IMR-90 (cell line): ENCODE data around the gene FBN1. TPM values are rescaled to one million over a fixed set of nuclear protein-coding genes. Genes with fewer than 3 reads are reported as not detected.

Experiments
- ATAC-seq: fragments of 200-7000 bp; cut with Tn5 transposase; 2 replicates; pipeline ENCODE4 v1.9.1; 2020; ENCODE audit warnings: low read depth, mild to moderate bottlenecking, moderate library complexity
- BruUV-seq: library from RNA; stranded (reverse); fragments of 400-500 nt; replicated peaks from 2 replicates; lab custom pipeline; 2021; lab: Mats Ljungman, UMichigan
- CTCF ChIA-PET: fragments of 300-600 bp; formaldehyde crosslinking; extraction: SDS; loops from one replicate; lab custom pipeline; 2021; ENCODE audit warnings: antibody characterized with exemption; lab: Yijun Ruan, JAX
- POLR2A ChIA-PET: fragments of 300-600 bp; sonication (Branson Sonifier 250); formaldehyde crosslinking; loops from one replicate; lab custom pipeline; 2022; ENCODE audit warnings: antibody characterized with exemption; ENCODE audit not compliant: unreplicated experiment; lab: Charles Lee
- DNase-seq: peaks from one replicate; pipeline ENCODE4 v3.0.0; 2013
- H2AFZ ChIP-seq: replicated peaks from 2 replicates; pipeline ENCODE3; 2013; ENCODE audit warnings: low read length, mild to moderate bottlenecking; ENCODE audit not compliant: poor library complexity
- H2AK5ac ChIP-seq: 2 replicates; pipeline ENCODE4 v1.6.1; 2013; ENCODE audit warnings: low read depth, low read length, inconsistent platforms
- H2AK9ac ChIP-seq: replicated peaks from 2 replicates; pipeline ENCODE3; 2013; ENCODE audit warnings: mild to moderate bottlenecking, low read depth, low read length, moderate library complexity; ENCODE audit not compliant: poor library complexity
- H2BK120ac ChIP-seq: 2 replicates; pipeline ENCODE4 v1.6.1; 2013; ENCODE audit warnings: low read depth, low read length, inconsistent platforms
- H2BK15ac ChIP-seq: 3 replicates; pipeline ENCODE4 v1.6.1; 2013; ENCODE audit warnings: low read depth, low read length, inconsistent platforms
- H2BK20ac ChIP-seq: 2 replicates; pipeline ENCODE4 v1.6.1; 2013; ENCODE audit warnings: low read depth, mild to moderate bottlenecking, inconsistent platforms, low read length, moderate library complexity
- H2BK5ac ChIP-seq: 2 replicates; pipeline ENCODE4 v1.6.1; 2013; ENCODE audit warnings: mild to moderate bottlenecking, low read depth, low read length, inconsistent platforms; ENCODE audit not compliant: poor library complexity, severe bottlenecking
- H3K14ac ChIP-seq: replicated peaks from 2 replicates; pipeline ENCODE4 v1.6.1; 2013; ENCODE audit warnings: low read depth, low read length, inconsistent platforms
- H3K18ac ChIP-seq: 2 replicates; pipeline ENCODE4 v1.6.1; 2013; ENCODE audit warnings: low read depth, low read length, control low read depth
- H3K23ac ChIP-seq: 2 replicates; pipeline ENCODE4 v1.6.1; 2013; ENCODE audit warnings: low read depth, low read length, inconsistent platforms
- H3K27ac ChIP-seq: 2 replicates; pipeline ENCODE4 v1.5.1; 2013; ENCODE audit warnings: mild to moderate bottlenecking, control low read depth, low read length; ENCODE audit not compliant: insufficient read depth
- H3K27me3 ChIP-seq: 2 replicates; pipeline ENCODE4 v1.6.1; 2013; ENCODE audit warnings: low read length; ENCODE audit not compliant: control insufficient read depth, insufficient read depth
- H3K36me3 ChIP-seq: 2 replicates; pipeline ENCODE4 v1.6.1; 2013; ENCODE audit warnings: low read length, mixed read lengths; ENCODE audit not compliant: control insufficient read depth, insufficient read depth
- H3K4ac ChIP-seq: 2 replicates; pipeline ENCODE4 v1.6.1; 2013; ENCODE audit warnings: low read depth, low read length, inconsistent platforms
- H3K4me1 ChIP-seq: 2 replicates; pipeline ENCODE4 v1.6.1; 2013; ENCODE audit warnings: low read length, mixed read lengths; ENCODE audit not compliant: control insufficient read depth, insufficient read depth
- H3K4me2 ChIP-seq: 2 replicates; pipeline ENCODE4 v1.6.1; 2013; ENCODE audit warnings: low read depth, mild to moderate bottlenecking, control low read depth, low read length, moderate library complexity
- H3K4me3 ChIP-seq: 2 replicates; pipeline ENCODE4 v1.5.1; 2013; ENCODE audit warnings: low read depth, mild to moderate bottlenecking, control low read depth, low read length, moderate library complexity; ENCODE audit not compliant: insufficient read depth
- H3K56ac ChIP-seq: 2 replicates; pipeline ENCODE4 v1.6.1; 2013; ENCODE audit warnings: low read length, inconsistent platforms; ENCODE audit not compliant: insufficient read depth; ENCODE audit errors: extremely low read depth
- H3K79me1 ChIP-seq, 2 experiments: 2 replicates each; pipeline ENCODE4 v1.6.1; 2013; ENCODE audit warnings: low read length in 2 of 2, inconsistent platforms in 1 of 2, low read depth in 1 of 2
- H3K9ac ChIP-seq: 2 replicates; pipeline ENCODE4 v1.6.1; 2013; ENCODE audit warnings: low read depth, low read length, control low read depth
- H3K9me1 ChIP-seq: 2 replicates; pipeline ENCODE4 v1.6.1; 2013; ENCODE audit warnings: low read length, inconsistent platforms; ENCODE audit not compliant: insufficient read depth
- H3K9me3 ChIP-seq: 2 replicates; pipeline ENCODE4 v1.6.1; 2013; ENCODE audit warnings: low read length; ENCODE audit not compliant: control insufficient read depth, insufficient read depth
- H4K20me1 ChIP-seq: 2 replicates; pipeline ENCODE4 v1.6.1; 2013; ENCODE audit warnings: low read length, inconsistent platforms; ENCODE audit not compliant: insufficient read depth
- H4K5ac ChIP-seq: 2 replicates; pipeline ENCODE4 v1.6.1; 2013; ENCODE audit warnings: mild to moderate bottlenecking, low read depth, low read length, control low read depth
- H4K8ac ChIP-seq, 2 experiments: 2 replicates each; pipeline ENCODE4 v1.6.1; 2013; ENCODE audit warnings: low read depth in 2 of 2, low read length in 2 of 2, control low read depth in 1 of 2, inconsistent platforms in 1 of 2
- H4K91ac ChIP-seq: 2 replicates; pipeline ENCODE4 v1.6.1; 2013; ENCODE audit warnings: low read depth, low read length, inconsistent platforms; ENCODE audit not compliant: insufficient read depth
- BHLHE40 ChIP-seq: fragments of 150-350 bp; IDR thresholded peaks from 2 replicates; pipeline ENCODE4 v1.6.1; 2016; ENCODE audit warnings: mild to moderate bottlenecking, low read depth, low read length
- CHD1 ChIP-seq: IDR thresholded peaks from 2 replicates; pipeline ENCODE4 v1.6.1; 2012; ENCODE audit warnings: low read depth, low read length, improper control_type of control experiment
- NFE2L2 ChIP-seq: fragments of 150-350 bp; IDR thresholded peaks from 2 replicates; pipeline ENCODE4 v1.6.1; 2016; ENCODE audit warnings: low read depth, mild to moderate bottlenecking, low read length
- POLR2A ChIP-seq: IDR thresholded peaks from 2 replicates; pipeline ENCODE4 v1.6.1; 2012; ENCODE audit warnings: mild to moderate bottlenecking, low read depth, low read length
- RCOR1 ChIP-seq: IDR thresholded peaks from 2 replicates; pipeline ENCODE4 v1.6.1; 2012; ENCODE audit warnings: mild to moderate bottlenecking, low read length, improper control_type of control experiment; ENCODE audit not compliant: insufficient replicate concordance
- WGBS, 2 experiments: methylation state at CpG; one replicate each; pipeline versions ENCODE4 v1.1.5 to v1.1.7; 2013; ENCODE audit warnings: missing lambda C conversion rate in 2 of 2; ENCODE audit not compliant: insufficient read length in 1 of 2; ENCODE audit errors: extremely low coverage in 2 of 2; 5-methylcytosine and 5-hydroxymethylcytosine counted together
- dilution Hi-C: fragments of 300-500 bp; cut with HindIII; formaldehyde crosslinking; loops from one replicate; pipeline ENCODE4 v1.14.3; 2018; ENCODE audit warnings: low sequenced_read_pairs; ENCODE audit not compliant: unreplicated experiment
- in situ Hi-C: fragments of 300-500 bp; cut with MboI; formaldehyde crosslinking; loops from 3 replicates; pipeline ENCODE4 v1.14.3; 2019; ENCODE audit warnings: low sequenced_read_pairs, inconsistent platforms, mixed read lengths
- intact Hi-C: fragments of 100-400 bp; cut with micrococcal nuclease; formaldehyde crosslinking; loops from 2 replicates; pipeline ENCODE4 v1.10.0; 2022
- polyA plus RNA-seq, 3 experiments: library from polyadenylated mRNA; depleted of rRNA; stranded (reverse); fragments of >200 nt; gene quantifications; 2 replicates each; pipeline ENCODE4 v1.2.3, GENCODE V29; 2012; ENCODE audit warnings: low replicate concordance in 1 of 3
- total RNA-seq: library from RNA; depleted of rRNA; stranded (reverse); fragments of >200 nt; gene quantifications from 2 replicates; pipeline ENCODE4 v1.2.3, GENCODE V29; 2012

Gene FBN1
- total and polyA plus RNA-seq, 2 of the 4 experiments (the other 2 are of a cell fraction), result 134 to 283 TPM

GRCh38 chr15:48625126-48625525 lies 20.4 kb downstream of the FBN1 start:
- Histone ChIP-seq H3K4me2 (no peak overlapping the region), H3K27me3 (no peaks in the 10 kb centered on the region), H2AFZ (no peak overlapping the region), H3K18ac (no peak overlapping the region), H3K23ac (no peak overlapping the region), H3K79me1 (peaks cover 38 to 68% of the 10 kb centered on the region in 2 experiments), H4K8ac (no peak overlapping the region), H2BK15ac (no peak overlapping the region), H3K27ac (no peak overlapping the region), H4K91ac (no peak overlapping the region), H2AK9ac (no peak overlapping the region), H3K4me1 (peaks cover 11% of the 10 kb centered on the region), H2BK20ac (no peak overlapping the region), H3K9me3 (no peaks in the 10 kb centered on the region), H3K56ac (no peak overlapping the region), H3K4me3 (no peak overlapping the region), H4K20me1 (peaks cover 41% of the 10 kb centered on the region), H2BK5ac (no peak overlapping the region), H2BK120ac (no peak overlapping the region), H3K9ac (no peak overlapping the region), H3K4ac (no peak overlapping the region), H4K5ac (no peak overlapping the region), H2AK5ac (no peak overlapping the region), H3K9me1 (peaks cover 23% of the 10 kb centered on the region), H3K14ac (no peak overlapping the region), H3K36me3 (peaks cover 13% of the 10 kb centered on the region)
- in situ Hi-C loops (no loop called here), dilution Hi-C loops (no loop called here), intact Hi-C loops (no loop called here)
- 80% methylated on average over 1 of the region's 2 CpGs; no CpG with 5 or more reads in 1 of the 2 experiments for WGBS, 2 experiments
- DNase-seq, result no peak
- no peak for ATAC-seq
- ChIA-PET POLR2A (no interaction called here), CTCF (interaction anchor here (0.5 to 1.0 kb wide), 2 partner anchors 9 to 49 kb away, joined by 3 to 5 read pairs; no protein-coding TSS in a partner anchor)
- BruUV-seq, result no TSS peak
- no peak for TF ChIP-seq POLR2A
- no peak for TF ChIP-seq RCOR1
- TF ChIP-seq BHLHE40, result no peak
- TF ChIP-seq NFE2L2, result no peak
- no peak for TF ChIP-seq CHD1
